Psoas muscle (tissue), 8 donors: ENCODE results near the gene CAP2. TPM values are rescaled to one million over a fixed set of nuclear protein-coding genes. Genes with fewer than 3 reads are reported as not detected.
"Not testable (repeated sequence)": the region's sequence is repeated elsewhere in the genome, so short reads cannot be mapped to it uniquely, and the experiment has no call there.

ENCODE experiments used
- ATAC-seq, 4 donors: fragments of 200-7000 bp; cut with Tn5 transposase; one replicate each; pipeline ENCODE4 v1.9.1; 2020; ENCODE audit warnings: moderate library complexity in 3 of 4, mild to moderate bottlenecking in 2 of 4
- DNase-seq, 2 donors: peaks; one replicate each; pipeline ENCODE4 v3.0.0-alpha.2; 2020
- H3K27ac ChIP-seq: fragments of 200-600 bp; one replicate; pipeline ENCODE4 v1.8.0; 2022
- H3K27me3 ChIP-seq, 3 donors: fragments of 200-600 bp in 1 of 3; one replicate each; pipeline versions ENCODE4 v1.6.1 to v1.8.0; 2013 to 2022; ENCODE audit warnings: low read length in 2 of 3, mild to moderate bottlenecking in 2 of 3, moderate library complexity in 1 of 3; ENCODE audit not compliant: insufficient read depth in 3 of 3
- H3K36me3 ChIP-seq, 2 donors: fragments of 200-600 bp in 1 of 2; one replicate each; pipeline versions ENCODE4 v1.6.1 to v1.8.0; 2013 to 2022; ENCODE audit warnings: low read depth in 1 of 2, mild to moderate bottlenecking in 1 of 2, moderate library complexity in 1 of 2; ENCODE audit not compliant: insufficient read depth in 1 of 2
- H3K4me1 ChIP-seq: fragments of 200-600 bp; one replicate; pipeline ENCODE4 v1.8.0; 2022
- H3K4me3 ChIP-seq: fragments of 200-600 bp; one replicate; pipeline ENCODE4 v1.8.0; 2022; ENCODE audit warnings: mild to moderate bottlenecking
- H3K9me3 ChIP-seq: fragments of 200-600 bp; one replicate; pipeline ENCODE4 v1.8.0; 2022
- CTCF ChIP-seq: fragments of 200-600 bp; IDR thresholded peaks from one replicate; pipeline ENCODE4 v1.8.0; 2022; ENCODE audit warnings: antibody characterized with exemption
- whole genome bisulfite sequencing, 3 donors: extraction: QIAGEN DNeasy Blood & Tissue Kit; methylation state at CpG; one replicate each; pipeline versions ENCODE4 v1.1.6 to v1.1.7; 2013; 5-methylcytosine and 5-hydroxymethylcytosine counted together
- intact Hi-C, 2 donors: fragments of 100-400 bp; cut with DNase I; formaldehyde crosslinking; loops; one replicate each; pipeline versions ENCODE4 v1.11.0 to v1.14.2; 2022
- polyA plus RNA-seq, 3 donors: library from polyadenylated mRNA; stranded (reverse); fragments of 200-250 nt; gene quantifications; one replicate each; pipeline ENCODE4 v1.2.3, GENCODE V29; 2013
- total RNA-seq, 4 donors: library from RNA; stranded (reverse); fragmentation: NEBNext Ultra II Directional in 2 of 4; extraction: Animal tissue kit (Norgen Biotek cat#: 25700) in 2 of 4; gene quantifications; one replicate each; pipeline versions ENCODE4 v1.2.1 to v1.2.4, GENCODE V29; 2021 to 2023
- donor health status: healthy with polysubstance abuse.
- donor health status: DM: no; HTN: no; CAD: no; lungs with moderate emphysema.
- donor health status: Bipolar disorder and iron deficiency.
- donor health status: healthy.
- donor health status: DM: yes; HTN: yes; CAD: no.
- donor health status: DM: no; HTN: no; CAD: no.
- donor health status: DM: no; HTN: no; CAD: no.
- donor health status: DM: yes; HTN: yes; CAD: no.

Gene CAP2
- total and polyA plus RNA-seq, 7 donors = 176 to 452 (median 344) TPM

GRCh38 chr6:17577059-17577458, 183.7 kb downstream of the CAP2 start:
- TF ChIP-seq CTCF = no peak
- intact Hi-C loops = no loop called here
- Histone ChIP-seq H3K9me3 (peaks cover 12% of the 10 kb centered on the region), H3K4me3 (no peak overlapping the region), H3K27ac (no peak overlapping the region), H3K36me3 (no peaks in the 10 kb centered on the region), H3K27me3 (no peaks in the 10 kb centered on the region), H3K4me1 (no peaks in the 10 kb centered on the region)
- no peak for DNase-seq
- ATAC-seq = no peak
- WGBS, 3 donors = 94 to 100% (median 97%) methylated on average over 1 of the region's 1 CpG

- Histone ChIP-seq H3K4me1 (peaks cover 10% of the 10 kb centered on the region), H3K9me3 (peaks cover 12% of the 10 kb centered on the region), H3K4me3 (peak overlapping the region; percentile 78), H3K27me3 (no peaks in the 10 kb centered on the region), H3K36me3 (no peaks in the 10 kb centered on the region), H3K27ac (peak overlapping the region; percentile 74)
- DNase-seq (peak; percentile 45 to 65), ATAC-seq (peak; percentile 78 to 85 (median 80))
- intact Hi-C loops = loop anchor here (5.0 to 10.0 kb wide), 2 partner anchors 224 to 423 kb away; no protein-coding TSS in a partner anchor
- no peak for TF ChIP-seq CTCF
- 7 to 11% (median 10%) methylated on average over 34 to 53 of the region's 53 CpGs for WGBS, 3 donors
These were observed 187.2 kb downstream of the CAP2 start for GRCh38 chr6:17580518-17581048.

GRCh38 chr6:17581282-17581681, 187.9 kb downstream of the CAP2 start:
- WGBS, 3 donors = 97% methylated on average over 7 of the region's 7 CpGs
- DNase-seq, ATAC-seq, H3K36me3 ChIP-seq, H3K27me3 ChIP-seq, H3K4me1 ChIP-seq, H3K4me3 ChIP-seq: not testable (repeated sequence)
- peaks cover 12% of the 10 kb centered on the region for H3K9me3 ChIP-seq
- peak overlapping the region; percentile 74 for H3K27ac ChIP-seq
- intact Hi-C loops = loop anchor here (5.0 to 10.0 kb wide), 2 partner anchors 224 to 424 kb away; no protein-coding TSS in a partner anchor

GRCh38 chr6:17583811-17584210, 190.4 kb downstream of the CAP2 start:
- peaks cover 3% of the 10 kb centered on the region for H3K9me3 ChIP-seq
- DNase-seq (no peak), ATAC-seq (peak; percentile 3 to 21 (median 15))
- no peaks in the 10 kb centered on the region for H3K27me3 ChIP-seq
- intact Hi-C loops = loop anchor here (2.0 to 10.0 kb wide), 3 partner anchors 221 to 427 kb away; no protein-coding TSS in a partner anchor
- TF ChIP-seq CTCF = no peak
- no peaks in the 10 kb centered on the region for H3K36me3 ChIP-seq
- WGBS, 3 donors = 12 to 18% (median 13%) methylated on average over 5 of the region's 5 CpGs
- peak overlapping the region; percentile 39 for H3K4me3 ChIP-seq
- H3K4me1 ChIP-seq = peaks cover 10% of the 10 kb centered on the region
- H3K27ac ChIP-seq = peak overlapping the region; percentile 76

- Histone ChIP-seq H3K4me3 (peak overlapping the region; percentile 39), H3K9me3 (peaks cover 3% of the 10 kb centered on the region), H3K36me3 (no peaks in the 10 kb centered on the region), H3K27me3 (no peaks in the 10 kb centered on the region), H3K27ac (peak overlapping the region; percentile 76), H3K4me1 (peaks cover 10% of the 10 kb centered on the region)
- ATAC-seq (peak; percentile 74 to 85 (median 80)), DNase-seq (no peak)
- TF ChIP-seq CTCF = peak; percentile 81
- WGBS, 3 donors = 3 to 7% (median 4%) methylated on average over 7 of the region's 7 CpGs
- intact Hi-C loops = loop anchor here (2.0 to 10.0 kb wide), 3 partner anchors 220 to 428 kb away; no protein-coding TSS in a partner anchor
These were observed 190.9 kb downstream of the CAP2 start for GRCh38 chr6:17584241-17584803.
